HFF-Myc (cell line): ENCODE results near the gene OR6C68.

Experiments used
- DNase-seq: peaks from one replicate; pipeline ENCODE4 v3.0.0-alpha.2; 2011; ENCODE audit warnings: low read depth; ENCODE audit errors: extremely low read depth
- H3K4me3 ChIP-seq: replicated peaks from 2 replicates; pipeline ENCODE4 v1.5.1; 2011; ENCODE audit warnings: low read depth, mild to moderate bottlenecking, control low read depth, low read length
- CTCF ChIP-seq: IDR thresholded peaks from 2 replicates; pipeline ENCODE4 v1.5.1; 2012; ENCODE audit warnings: mild to moderate bottlenecking, low read depth, low read length, control low read depth; ENCODE audit errors: missing control alignments

Gene OR6C68

GRCh38 chr12:55515696-55516095 lies 23.5 kb downstream of the OR6C68 start:
- no peak overlapping the region for H3K4me3 ChIP-seq
- no peak for DNase-seq
- TF ChIP-seq CTCF, result no peak

DNA sequence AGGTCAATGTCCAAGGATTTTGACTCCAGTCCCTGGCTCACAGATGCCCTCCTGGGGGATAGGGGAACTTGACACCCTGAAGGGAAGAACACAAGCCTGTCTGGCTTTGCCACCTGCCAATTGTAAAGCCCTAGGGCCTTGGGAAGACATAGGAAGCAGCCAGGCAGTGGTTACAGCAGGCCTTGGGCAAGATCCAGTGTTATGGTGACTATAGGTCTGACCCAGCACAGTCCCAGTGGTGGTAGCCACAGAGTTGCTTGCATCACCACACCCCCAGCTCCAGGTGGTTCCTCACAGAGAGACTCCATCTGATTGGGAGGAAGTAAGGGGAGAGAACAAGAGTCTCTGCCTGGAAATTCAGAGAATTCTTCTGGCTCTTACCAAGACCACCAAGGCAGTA lies 24.2 kb downstream of the OR6C68 start:
- no peak for DNase-seq
- H3K4me3 ChIP-seq, result no peak overlapping the region
- TF ChIP-seq CTCF, result no peak
